ENCODE data around the gene TUBGCP4. TPM values are rescaled to one million over a fixed set of nuclear protein-coding genes. Genes with fewer than 3 reads are reported as not detected.

The TUBGCP4 gene
- total RNA-seq, 1 donor from 2014 or later, result 17.4 TPM

DNA sequence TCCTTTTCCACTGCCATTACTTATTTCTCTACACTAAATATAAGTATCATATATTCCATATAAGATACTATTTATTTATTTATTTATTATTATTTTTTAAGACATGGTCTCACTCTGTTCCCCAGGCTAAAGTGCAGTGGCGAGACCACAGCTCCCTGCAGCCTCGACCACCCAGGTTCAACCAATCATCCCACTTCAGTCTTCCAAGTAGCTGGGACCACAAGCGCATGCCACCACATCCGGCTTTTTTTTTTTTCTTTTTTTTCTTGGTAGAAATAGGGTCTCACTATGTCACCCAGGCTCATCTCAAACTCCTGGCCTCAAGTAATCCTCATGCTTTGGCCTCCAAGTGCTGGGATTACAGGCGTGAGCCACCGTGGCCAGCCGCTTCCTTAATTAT, 65.5 kb downstream of the TUBGCP4 start:
- Histone ChIP-seq H3K36me3 (ENCODE audit: control insufficient read depth, insufficient read depth, low read length) (peaks cover 6% of the 10 kb centered on the region), H3K27me3 (ENCODE audit: control insufficient read depth, insufficient read depth, low read length) (no peaks in the 10 kb centered on the region), H3K4me3 (ENCODE audit: low read depth, low read length) (no peak overlapping the region)
- no peak for DNase-seq (ENCODE audit: low read depth)
- TF ChIP-seq, protein P1, sequence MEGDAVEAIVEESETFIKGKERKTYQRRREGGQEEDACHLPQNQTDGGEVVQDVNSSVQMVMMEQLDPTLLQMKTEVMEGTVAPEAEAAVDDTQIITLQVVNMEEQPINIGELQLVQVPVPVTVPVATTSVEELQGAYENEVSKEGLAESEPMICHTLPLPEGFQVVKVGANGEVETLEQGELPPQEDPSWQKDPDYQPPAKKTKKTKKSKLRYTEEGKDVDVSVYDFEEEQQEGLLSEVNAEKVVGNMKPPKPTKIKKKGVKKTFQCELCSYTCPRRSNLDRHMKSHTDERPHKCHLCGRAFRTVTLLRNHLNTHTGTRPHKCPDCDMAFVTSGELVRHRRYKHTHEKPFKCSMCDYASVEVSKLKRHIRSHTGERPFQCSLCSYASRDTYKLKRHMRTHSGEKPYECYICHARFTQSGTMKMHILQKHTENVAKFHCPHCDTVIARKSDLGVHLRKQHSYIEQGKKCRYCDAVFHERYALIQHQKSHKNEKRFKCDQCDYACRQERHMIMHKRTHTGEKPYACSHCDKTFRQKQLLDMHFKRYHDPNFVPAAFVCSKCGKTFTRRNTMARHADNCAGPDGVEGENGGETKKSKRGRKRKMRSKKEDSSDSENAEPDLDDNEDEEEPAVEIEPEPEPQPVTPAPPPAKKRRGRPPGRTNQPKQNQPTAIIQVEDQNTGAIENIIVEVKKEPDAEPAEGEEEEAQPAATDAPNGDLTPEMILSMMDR (IDR thresholded peaks at IDR 0.05; ENCODE audit: insufficient read depth, low read length, severe bottlenecking), result no peak
- FAIRE-seq, result no peak

DNA sequence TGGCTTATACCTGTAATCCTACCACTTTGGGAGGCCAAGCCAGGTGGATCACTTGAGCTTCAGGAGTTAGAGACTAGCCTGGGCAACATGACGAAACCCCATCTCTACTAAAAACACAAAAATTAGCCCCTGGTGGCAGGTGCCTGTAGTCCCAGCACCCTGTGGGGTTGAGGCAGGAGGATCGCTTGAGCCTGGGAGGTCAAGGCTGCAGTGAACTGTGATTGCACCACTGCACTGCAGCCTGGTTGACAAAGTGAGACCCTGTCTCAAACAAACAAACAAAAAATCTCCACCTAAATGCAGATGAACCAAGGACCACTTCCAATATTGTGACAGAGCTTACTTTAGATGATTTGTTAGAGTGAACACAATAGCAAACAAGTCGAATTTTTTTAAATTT, 68.4 kb downstream of the TUBGCP4 start:
- no peak for DNase-seq (ENCODE audit: low read depth)
- Histone ChIP-seq H3K36me3 (ENCODE audit: control insufficient read depth, insufficient read depth, low read length) (peaks cover 4% of the 10 kb centered on the region), H3K27me3 (ENCODE audit: control insufficient read depth, insufficient read depth, low read length) (no peaks in the 10 kb centered on the region), H3K4me3 (ENCODE audit: low read depth, low read length) (no peak overlapping the region)
- FAIRE-seq, result no peak
- TF ChIP-seq, protein P1 (IDR thresholded peaks at IDR 0.05; ENCODE audit: insufficient read depth, low read length, severe bottlenecking), result no peak

DNA sequence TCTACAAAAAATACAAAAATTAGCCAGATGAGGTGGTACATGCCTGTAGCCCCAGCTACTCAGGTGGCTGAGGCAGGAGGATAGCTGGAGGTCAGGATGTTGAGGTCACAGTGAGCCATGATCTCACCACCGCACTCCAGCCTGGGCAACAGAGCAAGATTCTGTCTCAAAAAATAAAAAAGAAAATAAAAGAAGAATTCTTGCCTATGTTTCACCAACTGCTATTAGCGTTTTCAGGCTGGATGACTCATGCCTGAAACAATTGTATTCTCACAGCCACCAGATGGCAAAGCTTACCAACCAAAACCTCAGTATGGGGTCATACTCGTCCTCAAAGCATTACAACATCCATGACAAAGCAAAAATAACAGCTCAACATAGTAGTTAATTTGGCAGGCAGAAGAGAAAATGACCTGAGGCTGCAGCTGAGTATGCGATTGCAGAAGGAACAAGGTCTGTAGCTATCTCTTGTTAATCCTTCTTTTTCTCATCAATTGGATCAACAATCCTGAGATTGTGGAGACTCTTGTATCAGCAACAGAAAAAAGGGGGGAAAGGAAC, 69.9 kb downstream of the TUBGCP4 start:
- TF ChIP-seq, protein P1 (IDR thresholded peaks at IDR 0.05; ENCODE audit: insufficient read depth, low read length, severe bottlenecking), result peak; percentile 52
- Histone ChIP-seq H3K36me3 (ENCODE audit: control insufficient read depth, insufficient read depth, low read length) (peaks cover 3% of the 10 kb centered on the region), H3K4me3 (ENCODE audit: low read depth, low read length) (no peak overlapping the region), H3K27me3 (ENCODE audit: control insufficient read depth, insufficient read depth, low read length) (no peaks in the 10 kb centered on the region)
- DNase-seq (ENCODE audit: low read depth) (peak; percentile 98), FAIRE-seq (peak; percentile 93)

DNA sequence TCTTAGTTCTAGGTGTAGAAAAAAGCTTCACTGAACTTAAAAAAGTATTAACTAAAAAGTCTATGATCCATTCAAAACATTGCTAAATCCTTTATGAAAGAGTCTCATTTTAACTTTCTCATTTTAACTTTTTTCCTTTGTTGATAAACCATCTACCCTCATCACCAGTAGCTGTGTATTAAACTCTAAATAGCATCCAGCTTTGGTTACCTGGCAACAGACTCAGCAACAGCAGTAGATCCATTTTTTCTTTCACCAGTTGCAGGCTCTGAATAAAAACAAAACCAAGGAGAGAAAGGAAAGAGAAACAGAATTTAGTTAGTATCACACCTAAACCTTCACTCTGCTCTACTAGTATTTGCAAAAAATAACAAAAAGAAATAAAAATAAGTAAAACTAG, 70.4 kb downstream of the TUBGCP4 start:
- H3K4me3 ChIP-seq (ENCODE audit: low read depth, low read length), result no peak overlapping the region
- H3K27me3 ChIP-seq (ENCODE audit: control insufficient read depth, insufficient read depth, low read length), result no peaks in the 10 kb centered on the region
- FAIRE-seq, result no peak
- TF ChIP-seq, protein P1 (IDR thresholded peaks at IDR 0.05; ENCODE audit: insufficient read depth, low read length, severe bottlenecking), result no peak
- peak; percentile 23 for DNase-seq (ENCODE audit: low read depth)
- peaks cover 3% of the 10 kb centered on the region for H3K36me3 ChIP-seq (ENCODE audit: control insufficient read depth, insufficient read depth, low read length)

DNA sequence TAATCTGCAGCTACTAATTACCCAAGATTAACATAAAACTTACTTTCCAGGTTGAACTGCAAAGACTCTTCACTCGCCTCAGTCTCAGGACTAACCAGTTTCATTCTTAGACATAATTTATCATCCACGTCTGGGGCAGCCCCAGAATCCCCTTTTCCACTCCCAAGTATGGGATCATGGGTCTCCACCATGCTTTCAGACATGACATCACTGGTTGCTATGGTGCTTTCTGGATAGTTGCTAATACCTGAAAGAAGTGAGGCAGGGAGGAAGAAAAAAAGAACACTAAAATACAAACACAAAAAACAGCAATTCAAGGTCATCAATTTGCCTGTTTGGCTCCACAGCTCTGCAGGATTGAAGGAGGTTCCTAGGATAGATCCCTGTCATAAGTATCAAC, 75.4 kb downstream of the TUBGCP4 start:
- no peak for FAIRE-seq
- Histone ChIP-seq H3K4me3 (ENCODE audit: low read depth, low read length) (no peak overlapping the region), H3K36me3 (ENCODE audit: control insufficient read depth, insufficient read depth, low read length) (peaks cover 2% of the 10 kb centered on the region), H3K27me3 (ENCODE audit: control insufficient read depth, insufficient read depth, low read length) (no peaks in the 10 kb centered on the region)
- DNase-seq (ENCODE audit: low read depth), result no peak
- TF ChIP-seq, protein P1 (IDR thresholded peaks at IDR 0.05; ENCODE audit: insufficient read depth, low read length, severe bottlenecking), result no peak

DNA sequence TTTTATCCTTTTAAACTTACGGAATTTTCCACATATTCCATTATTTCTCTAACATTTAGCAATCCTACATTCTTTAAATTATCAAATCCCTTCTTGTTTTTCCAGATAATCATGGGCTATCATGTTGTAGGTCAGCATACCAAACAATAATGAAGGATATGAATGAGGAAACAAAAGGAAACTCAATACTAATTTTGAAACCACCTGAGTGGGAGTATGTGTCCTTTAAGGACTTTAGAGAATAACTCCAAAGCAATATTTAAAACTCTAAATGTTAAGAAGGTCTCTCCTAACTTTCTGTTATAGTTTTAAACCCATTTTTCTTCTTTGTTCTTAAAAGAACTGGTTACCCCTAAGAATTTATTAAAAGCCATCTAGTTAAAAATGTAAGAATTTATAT, 79.1 kb downstream of the TUBGCP4 start:
- TF ChIP-seq, protein P1 (IDR thresholded peaks at IDR 0.05; ENCODE audit: insufficient read depth, low read length, severe bottlenecking), result no peak
- no peak for FAIRE-seq

More for the DNA sequence above, 79.1 kb downstream of the TUBGCP4 start:
- no peak overlapping the region for H3K4me3 ChIP-seq (ENCODE audit: low read depth, low read length)
- H3K27me3 ChIP-seq (ENCODE audit: control insufficient read depth, insufficient read depth, low read length), result no peaks in the 10 kb centered on the region
- no peaks in the 10 kb centered on the region for H3K36me3 ChIP-seq (ENCODE audit: control insufficient read depth, insufficient read depth, low read length)
- DNase-seq (ENCODE audit: low read depth), result no peak
